Measurements from ENCODE around the gene RPAP3.

The RPAP3 gene

DNA sequence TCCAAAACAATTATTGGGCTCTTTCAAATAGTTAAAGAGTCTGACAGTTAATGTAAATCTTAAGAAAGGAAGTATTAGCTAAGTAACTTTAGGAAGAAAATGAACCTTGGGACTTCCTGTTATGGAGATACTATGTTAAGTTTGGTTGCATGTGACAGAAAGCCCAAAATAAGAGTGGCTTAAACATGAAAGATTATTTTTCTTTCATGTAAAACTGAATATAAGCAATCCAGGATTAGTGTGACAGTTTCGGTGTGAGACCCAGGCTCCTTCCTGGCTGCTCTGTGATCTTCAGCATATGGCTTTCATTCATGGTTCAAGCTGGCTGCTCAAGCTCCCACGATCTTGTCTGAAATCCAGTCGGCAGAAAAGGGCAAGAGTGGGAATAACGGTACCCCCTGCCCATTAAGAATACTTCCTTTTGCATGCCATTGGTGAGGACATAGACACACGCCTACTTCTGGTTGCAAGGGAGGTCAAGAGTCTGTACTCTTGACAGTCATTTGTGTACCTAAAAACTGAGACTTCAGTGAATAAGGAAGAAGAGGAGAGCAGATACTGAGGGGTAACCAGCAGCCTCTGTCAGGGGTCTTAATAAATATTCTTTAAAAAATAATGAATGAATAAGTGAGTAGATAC lies 2.2 kb upstream of the RPAP3 start:
- TF ChIP-seq, protein P1, sequence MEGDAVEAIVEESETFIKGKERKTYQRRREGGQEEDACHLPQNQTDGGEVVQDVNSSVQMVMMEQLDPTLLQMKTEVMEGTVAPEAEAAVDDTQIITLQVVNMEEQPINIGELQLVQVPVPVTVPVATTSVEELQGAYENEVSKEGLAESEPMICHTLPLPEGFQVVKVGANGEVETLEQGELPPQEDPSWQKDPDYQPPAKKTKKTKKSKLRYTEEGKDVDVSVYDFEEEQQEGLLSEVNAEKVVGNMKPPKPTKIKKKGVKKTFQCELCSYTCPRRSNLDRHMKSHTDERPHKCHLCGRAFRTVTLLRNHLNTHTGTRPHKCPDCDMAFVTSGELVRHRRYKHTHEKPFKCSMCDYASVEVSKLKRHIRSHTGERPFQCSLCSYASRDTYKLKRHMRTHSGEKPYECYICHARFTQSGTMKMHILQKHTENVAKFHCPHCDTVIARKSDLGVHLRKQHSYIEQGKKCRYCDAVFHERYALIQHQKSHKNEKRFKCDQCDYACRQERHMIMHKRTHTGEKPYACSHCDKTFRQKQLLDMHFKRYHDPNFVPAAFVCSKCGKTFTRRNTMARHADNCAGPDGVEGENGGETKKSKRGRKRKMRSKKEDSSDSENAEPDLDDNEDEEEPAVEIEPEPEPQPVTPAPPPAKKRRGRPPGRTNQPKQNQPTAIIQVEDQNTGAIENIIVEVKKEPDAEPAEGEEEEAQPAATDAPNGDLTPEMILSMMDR (IDR thresholded peaks at IDR 0.05): no peak
- no peak overlapping the region for H3K27ac ChIP-seq
- no peak overlapping the region for H3K4me3 ChIP-seq
- no peak for DNase-seq (ENCODE audit: low spot score)

DNA sequence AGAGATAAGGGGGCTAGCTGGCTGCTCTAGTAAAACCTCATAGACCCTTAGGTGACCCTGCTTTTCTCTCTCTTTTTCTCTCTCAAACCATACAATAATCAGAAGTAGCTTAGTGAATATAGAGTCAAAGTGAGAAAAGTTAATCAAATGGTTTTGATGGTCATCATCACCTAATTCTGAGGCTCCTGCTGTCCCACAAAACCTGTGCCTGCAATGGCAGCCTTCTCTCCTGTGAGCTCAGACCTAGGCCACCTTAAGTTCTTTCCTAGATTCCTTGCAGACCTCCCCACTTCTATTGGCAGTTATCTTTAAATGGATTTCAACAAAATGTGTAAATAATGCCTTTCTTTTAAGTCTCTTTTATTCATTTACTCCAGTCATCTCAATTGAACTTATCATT lies 1.5 kb upstream of the RPAP3 start:
- TF ChIP-seq, protein P1 (IDR thresholded peaks at IDR 0.05): no peak
- H3K27ac ChIP-seq: no peak overlapping the region
- H3K4me3 ChIP-seq: no peak overlapping the region
- DNase-seq (ENCODE audit: low spot score): no peak

DNA sequence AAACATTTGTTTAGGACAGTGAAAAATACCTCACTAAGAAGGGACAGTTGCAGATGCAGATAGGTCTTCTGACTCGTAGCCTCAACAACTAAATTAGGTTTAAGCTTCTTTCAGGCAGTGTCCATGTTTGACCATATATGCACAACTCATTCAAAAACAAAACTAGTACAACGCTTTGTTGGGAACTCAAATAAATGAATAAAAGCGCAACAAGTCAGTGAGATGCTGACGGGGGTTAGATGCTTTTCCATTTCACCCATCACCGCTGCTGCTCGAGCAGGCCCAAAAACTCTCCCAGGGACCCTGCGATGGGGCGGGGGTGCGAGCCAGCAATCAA lies 633 bp downstream of the RPAP3 start:
- Histone ChIP-seq H3K4me3 (peak overlapping the region; percentile 100), H3K27ac (peak overlapping the region; percentile 82 to 97)
- no peak for DNase-seq (ENCODE audit: low spot score)
- TF ChIP-seq, protein P1 (IDR thresholded peaks at IDR 0.05): no peak

DNA sequence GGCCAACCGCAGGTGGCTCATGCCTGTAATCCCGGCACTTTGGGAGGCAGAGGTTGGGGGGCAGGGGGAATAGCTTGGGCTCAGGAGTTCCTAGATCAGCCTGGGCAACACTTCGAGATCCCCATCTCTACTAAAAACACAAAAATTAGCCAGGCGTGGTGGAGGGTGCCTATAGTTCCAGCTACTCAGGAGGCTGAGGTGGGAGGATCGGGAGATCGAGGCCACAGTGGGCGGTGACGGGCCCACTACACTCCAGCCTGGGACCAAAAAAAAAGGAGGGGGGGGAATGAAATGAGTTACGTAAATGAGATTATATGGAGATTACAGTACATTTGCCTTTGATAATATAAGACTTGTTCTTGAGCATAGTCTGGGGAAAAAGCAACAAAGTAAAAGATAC lies 1.1 kb downstream of the RPAP3 start:
- TF ChIP-seq, protein P1 (IDR thresholded peaks at IDR 0.05): no peak
- H3K4me3 ChIP-seq: peak overlapping the region; percentile 100
- DNase-seq (ENCODE audit: low spot score): no peak
- H3K27ac ChIP-seq: no peak overlapping the region

DNA sequence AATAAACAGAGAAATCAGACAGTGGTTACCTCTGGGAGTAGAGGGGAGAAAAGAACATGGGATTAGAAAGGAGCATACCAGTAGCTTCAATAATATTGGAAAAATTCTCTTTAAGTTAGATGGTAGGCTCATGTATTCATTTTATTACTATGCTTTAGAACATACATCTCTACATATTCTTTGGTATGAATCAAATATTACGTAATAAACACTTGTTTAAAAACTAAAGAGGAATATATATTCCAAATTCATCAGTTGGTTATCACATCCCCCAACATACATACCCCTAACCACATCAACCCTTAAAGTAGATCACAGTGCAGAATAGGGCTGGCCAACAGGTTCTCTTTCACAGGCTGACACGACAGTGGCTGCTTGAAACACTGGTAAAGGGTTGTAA lies 5.6 kb downstream of the RPAP3 start:
- H3K4me3 ChIP-seq: no peak overlapping the region
- TF ChIP-seq, protein P1 (IDR thresholded peaks at IDR 0.05): no peak
- no peak for DNase-seq (ENCODE audit: low spot score)
- no peak overlapping the region for H3K27ac ChIP-seq

DNA sequence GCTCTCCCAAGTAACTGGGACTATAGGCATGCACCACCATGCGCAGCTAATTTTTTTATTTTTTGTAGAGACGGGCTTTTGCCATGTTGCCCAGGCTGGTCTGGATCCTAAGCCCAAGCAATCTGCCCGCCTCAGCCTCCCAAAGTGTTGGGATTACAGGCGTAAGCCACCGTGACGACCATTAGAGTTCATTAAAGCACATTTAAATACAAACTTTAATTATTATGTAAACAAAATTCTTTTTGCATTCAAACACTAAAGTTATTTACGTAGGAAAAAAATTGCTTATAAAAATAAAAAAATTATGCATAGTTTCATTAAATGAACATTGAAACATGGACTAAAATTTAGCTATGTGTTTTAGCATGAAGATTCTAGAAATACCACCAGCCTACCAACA lies 7.2 kb downstream of the RPAP3 start:
- TF ChIP-seq, protein P1 (IDR thresholded peaks at IDR 0.05): no peak
- no peak overlapping the region for H3K27ac ChIP-seq
- no peak for DNase-seq (ENCODE audit: low spot score)
- H3K4me3 ChIP-seq: no peak overlapping the region

DNA sequence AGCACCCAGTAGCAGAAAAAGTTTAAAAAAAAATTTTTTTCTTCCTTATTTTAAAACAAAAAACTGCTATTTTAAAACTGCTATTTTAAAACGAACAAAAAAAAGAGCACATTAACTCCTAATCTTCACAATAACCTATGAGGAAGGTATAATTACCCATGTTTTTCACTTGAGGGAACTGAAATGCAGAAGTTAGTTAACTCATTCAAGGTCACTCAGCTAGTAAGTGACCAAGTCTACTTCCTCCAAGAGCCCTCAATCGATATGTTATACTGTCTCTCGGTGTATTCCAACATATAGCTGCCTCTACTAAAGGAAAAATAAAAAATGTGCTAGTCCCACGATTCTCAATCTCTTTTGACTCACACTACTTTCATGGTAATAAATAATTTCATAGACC lies 7.8 kb downstream of the RPAP3 start:
- H3K4me3 ChIP-seq: no peak overlapping the region

More for the DNA sequence above, 7.8 kb downstream of the RPAP3 start:
- no peak overlapping the region for H3K27ac ChIP-seq
- no peak for DNase-seq (ENCODE audit: low spot score)
- TF ChIP-seq, protein P1 (IDR thresholded peaks at IDR 0.05): no peak
